ENCODE measurements around the gene BLTP3B.

DNA sequence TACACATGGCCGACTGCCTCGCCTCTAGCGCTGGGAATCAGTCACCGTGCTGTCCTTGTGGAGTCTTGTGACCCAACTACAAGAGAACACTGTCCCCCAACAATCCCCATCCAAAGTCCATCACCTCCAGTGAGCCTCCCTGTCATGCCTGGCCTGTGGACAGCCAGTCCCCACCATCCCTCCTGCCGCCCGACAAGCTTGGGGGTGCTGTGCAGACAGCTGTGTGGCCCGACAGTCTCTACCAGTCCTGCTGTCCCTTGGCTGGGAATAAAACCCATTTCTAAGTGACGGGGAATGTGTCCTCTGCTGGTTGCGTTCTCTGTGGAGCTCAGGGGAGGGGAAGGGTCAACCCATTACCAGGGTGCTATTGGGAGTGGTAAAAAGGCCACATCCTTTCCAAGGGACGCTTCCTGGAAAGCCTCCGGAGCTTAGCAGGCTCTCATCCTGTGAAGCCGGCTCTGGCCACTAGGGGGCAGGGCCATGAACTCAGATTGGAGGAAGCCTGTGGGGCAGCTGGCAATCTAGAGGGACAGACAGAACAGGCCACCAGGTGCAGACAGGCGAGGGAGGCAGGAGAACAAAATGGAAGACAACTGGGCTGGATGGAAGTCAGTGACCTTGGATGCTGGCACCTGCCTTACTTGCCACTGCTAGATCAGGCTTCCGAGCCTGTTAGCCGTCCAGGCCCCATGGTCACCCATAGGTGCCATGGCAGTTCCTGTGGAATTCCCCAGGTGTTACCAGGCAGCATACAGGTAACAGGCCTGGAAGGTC lies 12.0 kb upstream of the BLTP3B start:
- TF ChIP-seq EZH2phosphoT487 (IDR thresholded peaks at IDR 0.05; ENCODE audit: insufficient read depth, low read depth) (no peak), EZH2 (IDR thresholded peaks at IDR 0.05; ENCODE audit: insufficient read depth, poor library complexity, severe bottlenecking) (no peak)

Measured in GM23248 (cell line).